OCI-LY7 (cell line): Measurements from ENCODE around the gene SLC4A4. TPM values are rescaled to one million over a fixed set of nuclear protein-coding genes. Genes with fewer than 3 reads are reported as not detected.

Experiments used
- BruUV-seq: library from RNA; stranded (reverse); fragments of 400-500 nt; replicated peaks from 2 replicates; lab custom pipeline; 2021; lab: Mats Ljungman, UMichigan
- CTCF ChIA-PET: fragments of 300-600 bp; sonication (Branson Sonifier 250); formaldehyde crosslinking; loops from one replicate; lab custom pipeline; 2022; ENCODE audit warnings: antibody characterized with exemption; ENCODE audit not compliant: unreplicated experiment; lab: Charles Lee
- POLR2A ChIA-PET: fragments of 300-600 bp; sonication (Branson Sonifier 250); formaldehyde crosslinking; loops from one replicate; lab custom pipeline; 2022; ENCODE audit warnings: antibody characterized with exemption; lab: Charles Lee
- DNase-seq: peaks from one replicate; pipeline ENCODE4 v3.0.0-alpha.2; 2015; ENCODE audit warnings: low spot score
- H2AFZ ChIP-seq: fragments of 200-600 bp; sonication (generic), shearing (Covaris generic); 2 replicates; pipeline ENCODE4 v1.6.1; 2014; ENCODE audit warnings: mild to moderate bottlenecking, antibody characterized with exemption, low read length, moderate library complexity
- H3K27ac ChIP-seq: fragments of 200-600 bp; sonication (generic); 2 replicates; pipeline ENCODE4 v1.5.1; 2014; ENCODE audit warnings: mixed run types, low read depth, mild to moderate bottlenecking, moderate library complexity, low read length, inconsistent platforms; ENCODE audit not compliant: poor library complexity, severe bottlenecking
- H3K36me3 ChIP-seq: fragments of 200-600 bp; sonication (generic); 2 replicates; pipeline ENCODE4 v1.6.1; 2014; ENCODE audit warnings: mild to moderate bottlenecking, antibody characterized with exemption, low read length, moderate library complexity, mixed read lengths; ENCODE audit not compliant: insufficient read depth
- H3K4me1 ChIP-seq: fragments of 200-600 bp; sonication (generic); 2 replicates; pipeline ENCODE4 v1.5.1; 2014; ENCODE audit warnings: mild to moderate bottlenecking, low read length; ENCODE audit not compliant: insufficient read depth, poor library complexity, severe bottlenecking
- H3K4me2 ChIP-seq: fragments of 200-600 bp; sonication (generic); 2 replicates; pipeline ENCODE4 v1.6.1; 2014; ENCODE audit warnings: mild to moderate bottlenecking, low read length
- H3K4me3 ChIP-seq: fragments of 200-600 bp; sonication (generic); 2 replicates; pipeline ENCODE4 v1.5.1; 2014; ENCODE audit warnings: mild to moderate bottlenecking, low read depth, low read length; ENCODE audit not compliant: poor library complexity, severe bottlenecking
- H3K79me2 ChIP-seq: fragments of 200-600 bp; sonication (generic); 2 replicates; pipeline ENCODE4 v1.6.1; 2016; ENCODE audit warnings: low read depth, mild to moderate bottlenecking, low read length, moderate library complexity, mixed read lengths; ENCODE audit not compliant: insufficient read depth
- H3K9me2 ChIP-seq: fragments of 200-600 bp; sonication (generic); 2 replicates; pipeline ENCODE4 v1.6.1; 2016; ENCODE audit warnings: mild to moderate bottlenecking, low read length, mixed read lengths; ENCODE audit not compliant: insufficient read depth
- H3K9me3 ChIP-seq: fragments of 200-600 bp; sonication (generic); 2 replicates; pipeline ENCODE4 v1.6.1; 2014; ENCODE audit warnings: mild to moderate bottlenecking, mixed run types, low read length, mixed read lengths
- H4K20me1 ChIP-seq: fragments of 200-600 bp; sonication (generic); 2 replicates; pipeline ENCODE4 v1.6.1; 2014; ENCODE audit warnings: mild to moderate bottlenecking, antibody characterized with exemption, low read length, moderate library complexity, mixed read lengths; ENCODE audit not compliant: insufficient read depth
- CTCF ChIP-seq: fragments of 200-600 bp; sonication (generic); conservative IDR thresholded peaks from 2 replicates; pipeline ENCODE4 v1.5.1; 2014; ENCODE audit warnings: mild to moderate bottlenecking, antibody characterized with exemption, low read length, moderate library complexity, mixed read lengths
- EZH2phosphoT487 ChIP-seq: fragments of 200-600 bp; sonication (generic); IDR thresholded peaks from 2 replicates; pipeline ENCODE4 v1.6.1; 2018; ENCODE audit warnings: low read depth, borderline replicate concordance, mild to moderate bottlenecking, mixed run types, antibody characterized with exemption, low read length, moderate library complexity, mixed read lengths
- intact Hi-C: fragments of 100-400 bp; cut with micrococcal nuclease; formaldehyde crosslinking; loops from one replicate; pipeline ENCODE4 v1.10.0; 2022; ENCODE audit not compliant: unreplicated experiment
- total RNA-seq, 2 experiments: library from RNA; depleted of rRNA in 1 of 2; stranded (reverse); fragments of >200 nt in 1 of 2; shearing (Covaris generic) in 1 of 2; gene quantifications; 2 replicates each; pipeline ENCODE4 v1.2.3, GENCODE V29; 2014 to 2022

SLC4A4 gene
- total RNA-seq, 2 experiments from 2014 or later, result not detected

GRCh38 chr4:71498625-71499024, 159.8 kb downstream of the SLC4A4 start:
- no TSS peak for BruUV-seq
- DNase-seq, result no peak
- POLR2A ChIA-PET, result no interaction called here

GRCh38 chr4:71501992-71502391, 163.2 kb downstream of the SLC4A4 start:
- H3K9me2 ChIP-seq, result no peaks in the 10 kb centered on the region; the same call in 1 of the 2 replicates
- H2AFZ ChIP-seq, result no peak overlapping the region
- H3K27ac ChIP-seq, result no peak overlapping the region
- H3K79me2 ChIP-seq, result no peaks in the 10 kb centered on the region
- H3K4me3 ChIP-seq, result no peak overlapping the region
- no peak for DNase-seq
- intact Hi-C loops, result no loop called here
- no peaks in the 10 kb centered on the region for H3K36me3 ChIP-seq
- CTCF ChIA-PET, result no interaction called here
- H3K4me1 ChIP-seq, result no peaks in the 10 kb centered on the region
- TF ChIP-seq EZH2phosphoT487 (no peak), CTCF (no peak)
- no peak overlapping the region for H3K4me2 ChIP-seq
- POLR2A ChIA-PET, result no interaction called here
- H3K9me3 ChIP-seq, result no peaks in the 10 kb centered on the region
- BruUV-seq, result no TSS peak
- no peaks in the 10 kb centered on the region for H4K20me1 ChIP-seq

More at GRCh38 chr4:71498625-71499024, 159.8 kb downstream of the SLC4A4 start:
- H3K4me1 ChIP-seq, result no peaks in the 10 kb centered on the region
- H3K4me2 ChIP-seq, result no peak overlapping the region
- no peak overlapping the region for H3K4me3 ChIP-seq
- H2AFZ ChIP-seq, result no peak overlapping the region
- no peaks in the 10 kb centered on the region for H3K9me3 ChIP-seq
- H3K36me3 ChIP-seq, result no peaks in the 10 kb centered on the region
- no peak overlapping the region for H3K27ac ChIP-seq
- intact Hi-C loops, result no loop called here
- no peaks in the 10 kb centered on the region for H3K79me2 ChIP-seq
- CTCF ChIA-PET, result no interaction called here
- no peak for TF ChIP-seq EZH2phosphoT487
- TF ChIP-seq CTCF, result no peak
- no peaks in the 10 kb centered on the region for H4K20me1 ChIP-seq
- H3K9me2 ChIP-seq, result no peaks in the 10 kb centered on the region; the same call in 1 of the 2 replicates

- H2AFZ ChIP-seq, result no peak overlapping the region
- no peaks in the 10 kb centered on the region for H3K79me2 ChIP-seq
- intact Hi-C loops, result no loop called here
- no peak overlapping the region for H3K4me3 ChIP-seq
- no peaks in the 10 kb centered on the region for H4K20me1 ChIP-seq
- no peak for TF ChIP-seq EZH2phosphoT487
- TF ChIP-seq CTCF, result no peak
- H3K27ac ChIP-seq, result no peak overlapping the region
- H3K9me3 ChIP-seq, result no peaks in the 10 kb centered on the region
- DNase-seq, result no peak
- H3K9me2 ChIP-seq, result no peaks in the 10 kb centered on the region
- ChIA-PET POLR2A (no interaction called here), CTCF (no interaction called here)
- no peak overlapping the region for H3K4me2 ChIP-seq
- H3K36me3 ChIP-seq, result no peaks in the 10 kb centered on the region
- H3K4me1 ChIP-seq, result no peaks in the 10 kb centered on the region
- BruUV-seq, result no TSS peak
These were observed 179.6 kb downstream of the SLC4A4 start for GRCh38 chr4:71518283-71518989.
